GM12878 (cell line): ENCODE data around the gene MTMR6. TPM values are rescaled to one million over a fixed set of nuclear protein-coding genes. Genes with fewer than 3 reads are reported as not detected.

Experiments
- ATAC-seq: fragments of 200-7000 bp; cut with Tn5 transposase; 3 replicates; pipeline ENCODE4 v1.9.1; 2020; ENCODE audit warnings: mild to moderate bottlenecking, moderate library complexity
- BruUV-seq: library from RNA; stranded (reverse); fragments of 400-500 nt; replicated peaks from 2 replicates; lab custom pipeline; 2021; lab: Mats Ljungman, UMichigan
- CTCF ChIA-PET: fragments of 300-600 bp; sonication (Branson Sonifier 250); formaldehyde crosslinking; extraction: SDS; loops from one replicate; lab custom pipeline; 2021; ENCODE audit warnings: inconsistent platforms; lab: Yijun Ruan, JAX
- POLR2A ChIA-PET: fragments of 350-600 bp; formaldehyde crosslinking; extraction: SDS; loops from one replicate; lab custom pipeline; 2021; ENCODE audit warnings: inconsistent platforms; lab: Charles Lee
- RAD21 ChIA-PET: fragments of 300-600 bp; sonication (Branson Sonifier 250); formaldehyde crosslinking; loops from one replicate; lab custom pipeline; 2023; ENCODE audit warnings: antibody characterized with exemption; ENCODE audit not compliant: unreplicated experiment; lab: Charles Lee
- SMC1A ChIA-PET: fragments of 300-600 bp; sonication (Branson Sonifier 250); formaldehyde crosslinking; loops from one replicate; lab custom pipeline; 2023; ENCODE audit not compliant: unreplicated experiment, uncharacterized antibody; lab: Charles Lee
- DNase-seq: peaks from one replicate; pipeline ENCODE4 v3.0.0-alpha.2; 2011; ENCODE audit warnings: low read depth, low spot score
- FAIRE-seq: peaks from 3 replicates; lab custom pipeline; 2011; peaks lifted over from hg19 to GRCh38; lab: Jason Lieb, UNC
- H2AFZ ChIP-seq: 2 replicates; pipeline ENCODE4 v1.6.0; 2011; ENCODE audit warnings: low read depth, low read length, control low read depth; ENCODE audit not compliant: control insufficient read depth
- H3K27ac ChIP-seq: 2 replicates; pipeline ENCODE4 v1.5.1; 2011; ENCODE audit warnings: control low read depth; ENCODE audit not compliant: control insufficient read depth, insufficient read depth
- H3K27me3 ChIP-seq, 2 experiments: replicated peaks in 1 of 2; 2 replicates each; pipeline versions ENCODE4 v1.6.0 to v1.6.1; 2011; ENCODE audit warnings: low read length in 1 of 2; ENCODE audit not compliant: control insufficient read depth in 2 of 2, insufficient read depth in 2 of 2
- H3K36me3 ChIP-seq, 2 experiments: 2 replicates each; pipeline ENCODE4 v1.5.1; 2011; ENCODE audit warnings: low read length in 1 of 2; ENCODE audit not compliant: control insufficient read depth in 2 of 2, insufficient read depth in 2 of 2
- H3K4me1 ChIP-seq: 2 replicates; pipeline ENCODE4 v1.6.1; 2011; ENCODE audit warnings: mild to moderate bottlenecking, low read length, moderate library complexity, mixed read lengths; ENCODE audit not compliant: control insufficient read depth, insufficient read depth
- H3K4me2 ChIP-seq: 2 replicates; pipeline ENCODE4 v1.6.0; 2011; ENCODE audit warnings: control low read depth; ENCODE audit not compliant: control insufficient read depth, insufficient read depth
- H3K4me3 ChIP-seq: fragments of 200-600 bp; sonication (generic); 2 replicates; pipeline ENCODE4 v1.5.1; 2016
- H3K79me2 ChIP-seq: 2 replicates; pipeline ENCODE4 v1.6.0; 2011; ENCODE audit warnings: low read length; ENCODE audit not compliant: control insufficient read depth, insufficient read depth
- H3K9ac ChIP-seq: 2 replicates; pipeline ENCODE4 v1.8.0; 2011; ENCODE audit warnings: low read length, control low read depth, mixed read lengths; ENCODE audit not compliant: control insufficient read depth, insufficient read depth
- H3K9me3 ChIP-seq: replicated peaks from 3 replicates; pipeline ENCODE4 v1.5.1; 2011; ENCODE audit warnings: mild to moderate bottlenecking, low read length; ENCODE audit not compliant: control insufficient read depth, insufficient read depth
- H4K20me1 ChIP-seq: 2 replicates; pipeline ENCODE4 v1.6.0; 2011; ENCODE audit not compliant: control insufficient read depth, insufficient read depth
- BCLAF1 ChIP-seq: fragments of 450-650 bp; IDR thresholded peaks from 2 replicates; pipeline ENCODE4 v1.6.1; 2017; ENCODE audit warnings: antibody characterized with exemption, mild to moderate bottlenecking, moderate library complexity
- IRF4 ChIP-seq: IDR thresholded peaks from 2 replicates; pipeline ENCODE4 v1.6.1; 2011; ENCODE audit warnings: low read depth, low read length
- IRF5 ChIP-seq: fragments of 450-650 bp; IDR thresholded peaks from 2 replicates; pipeline ENCODE4 v1.6.1; 2017; ENCODE audit warnings: borderline replicate concordance
- KLF5 ChIP-seq: fragments of 450-650 bp; IDR thresholded peaks from 2 replicates; pipeline ENCODE4 v1.6.1; 2014; ENCODE audit warnings: mild to moderate bottlenecking; ENCODE audit not compliant: partially characterized antibody
- NFYB ChIP-seq: IDR thresholded peaks from 2 replicates; pipeline ENCODE4 v1.6.1; 2011; ENCODE audit warnings: low read depth, mild to moderate bottlenecking, low read length, improper control_type of control experiment, moderate library complexity; ENCODE audit not compliant: insufficient read depth
- RAD21 ChIP-seq: IDR thresholded peaks from 2 replicates; pipeline ENCODE4 v1.6.1; 2011; ENCODE audit warnings: mild to moderate bottlenecking, low read depth, low read length, moderate library complexity; ENCODE audit not compliant: insufficient read depth
- TAF1 ChIP-seq: IDR thresholded peaks from 2 replicates; pipeline ENCODE4 v1.6.1; 2011; ENCODE audit warnings: mild to moderate bottlenecking, low read depth, low read length, borderline replicate concordance
- USF2 ChIP-seq: IDR thresholded peaks from 2 replicates; pipeline ENCODE4 v1.6.1; 2011; ENCODE audit warnings: low read depth, low read length, improper control_type of control experiment, borderline replicate concordance
- ZNF24 ChIP-seq: fragments of 450-650 bp; IDR thresholded peaks from 2 replicates; pipeline ENCODE4 v1.6.1; 2017; ENCODE audit warnings: antibody characterized with exemption, mild to moderate bottlenecking
- ZNF592 ChIP-seq: fragments of 450-650 bp; IDR thresholded peaks from 2 replicates; pipeline ENCODE4 v1.6.1; 2017; ENCODE audit warnings: mild to moderate bottlenecking, moderate library complexity
- WGBS: methylation state at CpG from one replicate; pipeline ENCODE4 v1.1.6; 2016; ENCODE audit warnings: low lambda C conversion rate; ENCODE audit not compliant: insufficient replicate concordance, insufficient coverage; ENCODE audit errors: missing lambda C conversion rate; 5-methylcytosine and 5-hydroxymethylcytosine counted together
- in situ Hi-C: fragments of 300-500 bp; cut with MboI; formaldehyde crosslinking; loops from 9 replicates; pipeline ENCODE4 v1.14.3; 2018; ENCODE audit warnings: mixed read lengths
- intact Hi-C: fragments of 100-400 bp; cut with micrococcal nuclease; formaldehyde crosslinking; loops from one replicate; pipeline ENCODE4 v1.14.2; 2022; ENCODE audit not compliant: unreplicated experiment
- polyA plus RNA-seq, 11 experiments: library from polyadenylated mRNA; depleted of rRNA in 4 of 11; unstranded in 6 of 11; stranded (reverse) in 5 of 11; fragments of >200 nt; fragmentation: Nextera tagmentation in 4 of 11; fragmentation: Illumina TruSeq in 1 of 11; extraction: Ambion mirVana in 4 of 11; extraction: Trizol in 1 of 11; gene quantifications; 1 replicate in 1 of 11; 2 replicates in 10 of 11; pipeline versions ENCODE4 v1.2.1 to v1.2.3, GENCODE V29; 2011 to 2016; ENCODE audit warnings: inconsistent platforms in 2 of 11, missing spikeins in 2 of 11, low read depth in 1 of 11
- total RNA-seq, 4 experiments: library from RNA; depleted of rRNA in 3 of 4; stranded (reverse); fragments of >200 nt in 3 of 4; fragmentation: Illumina TruSeq in 1 of 4; extraction: Trizol in 1 of 4; gene quantifications; 2 replicates each; pipeline versions ENCODE4 v1.2.1 to v1.2.3, GENCODE V29; 2013 to 2021
- TF ChIP-seq, protein P1 (sequence below): fragments of 450-650 bp; IDR thresholded peaks from 2 replicates; pipeline ENCODE4 v1.6.1; 2017; ENCODE audit warnings: mild to moderate bottlenecking

Gene MTMR6
- total and polyA plus RNA-seq, 10 of the 15 experiments (the other 5 are each of a cell fraction or from before 2014, with no cell fraction given), result 9.8 to 24.2 (median 16.0) TPM

GRCh38 chr13:25300861-25301346, 13.6 kb upstream of the MTMR6 start:
- Histone ChIP-seq H2AFZ (peak overlapping the region; percentile 64), H3K9ac (peak overlapping the region; percentile 93; the same call in 1 of the 2 replicates), H3K27ac (peak overlapping the region; percentile 78), H3K4me3 (peak overlapping the region; percentile 74), H3K9me3 (no peaks in the 10 kb centered on the region; the same call in 2 of the 3 replicates), H3K36me3 (peaks cover 0 to 6% of the 10 kb centered on the region in 2 experiments; a peak in 2 of 4 replicates), H3K4me1 (no peaks in the 10 kb centered on the region), H3K4me2 (peak overlapping the region; percentile 84), H4K20me1 (no peaks in the 10 kb centered on the region), H3K27me3 (no peaks in the 10 kb centered on the region), H3K79me2 (peaks cover 42% of the 10 kb centered on the region)
- ChIA-PET RAD21 (no interaction called here), SMC1A (interaction anchor here (0.6 kb wide), 1 partner anchor 9 kb away, joined by 4 read pairs; no protein-coding TSS in a partner anchor), CTCF (interaction anchor here (4.2 kb wide), 1 partner anchor 14 kb away, joined by 14 read pairs; the partner anchor contains the start of gene MTMR6), POLR2A (no interaction called here)
- intact Hi-C loops (loop anchor here (2.0 kb wide), 1 partner anchor 14 kb away; the partner anchor contains the start of gene MTMR6), in situ Hi-C loops (no loop called here)
- ATAC-seq (peak; percentile 20), FAIRE-seq (no peak), DNase-seq (no peak)
- TSS peak; percentile 66 for BruUV-seq
- WGBS, result 50% methylated on average over 33 of the region's 33 CpGs
- TF ChIP-seq NFYB (no peak), ZNF592 (no peak), TAF1 (no peak), USF2 (no peak), IRF4 (no peak), IRF5 (no peak), ZNF24 (no peak), BCLAF1 (no peak), KLF5 (peak; percentile 28), RAD21 (no peak)
- TF ChIP-seq, protein P1, sequence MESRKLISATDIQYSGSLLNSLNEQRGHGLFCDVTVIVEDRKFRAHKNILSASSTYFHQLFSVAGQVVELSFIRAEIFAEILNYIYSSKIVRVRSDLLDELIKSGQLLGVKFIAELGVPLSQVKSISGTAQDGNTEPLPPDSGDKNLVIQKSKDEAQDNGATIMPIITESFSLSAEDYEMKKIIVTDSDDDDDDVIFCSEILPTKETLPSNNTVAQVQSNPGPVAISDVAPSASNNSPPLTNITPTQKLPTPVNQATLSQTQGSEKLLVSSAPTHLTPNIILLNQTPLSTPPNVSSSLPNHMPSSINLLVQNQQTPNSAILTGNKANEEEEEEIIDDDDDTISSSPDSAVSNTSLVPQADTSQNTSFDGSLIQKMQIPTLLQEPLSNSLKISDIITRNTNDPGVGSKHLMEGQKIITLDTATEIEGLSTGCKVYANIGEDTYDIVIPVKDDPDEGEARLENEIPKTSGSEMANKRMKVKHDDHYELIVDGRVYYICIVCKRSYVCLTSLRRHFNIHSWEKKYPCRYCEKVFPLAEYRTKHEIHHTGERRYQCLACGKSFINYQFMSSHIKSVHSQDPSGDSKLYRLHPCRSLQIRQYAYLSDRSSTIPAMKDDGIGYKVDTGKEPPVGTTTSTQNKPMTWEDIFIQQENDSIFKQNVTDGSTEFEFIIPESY, result peak; percentile 84
